Measurements from ENCODE around the gene INS.
"Not testable (repeated sequence)": the region's sequence is repeated elsewhere in the genome, so short reads cannot be mapped to it uniquely, and the experiment has no call there.

INS gene

DNA sequence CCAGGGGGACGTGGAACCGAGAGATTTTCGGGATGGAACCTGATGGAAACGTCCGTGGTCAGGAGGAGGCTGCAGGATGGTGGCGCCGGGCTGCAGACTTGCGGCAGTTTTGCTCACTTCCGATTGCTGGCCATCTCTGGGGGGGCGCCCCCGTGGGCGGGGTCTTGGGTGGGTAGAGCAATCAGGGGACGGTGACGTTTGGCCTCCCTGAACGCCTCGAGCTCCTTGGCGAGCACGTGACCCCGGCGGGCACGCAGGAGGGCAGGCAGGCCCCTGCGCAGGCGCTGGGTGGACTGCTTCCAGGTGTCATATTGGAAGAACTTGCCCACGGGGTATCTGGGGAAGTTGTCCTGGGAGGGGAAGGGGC is 28.2 kb downstream of the INS start:
- DNase-seq (ENCODE audit: low read depth in 2 of 2) = no peak

DNA sequence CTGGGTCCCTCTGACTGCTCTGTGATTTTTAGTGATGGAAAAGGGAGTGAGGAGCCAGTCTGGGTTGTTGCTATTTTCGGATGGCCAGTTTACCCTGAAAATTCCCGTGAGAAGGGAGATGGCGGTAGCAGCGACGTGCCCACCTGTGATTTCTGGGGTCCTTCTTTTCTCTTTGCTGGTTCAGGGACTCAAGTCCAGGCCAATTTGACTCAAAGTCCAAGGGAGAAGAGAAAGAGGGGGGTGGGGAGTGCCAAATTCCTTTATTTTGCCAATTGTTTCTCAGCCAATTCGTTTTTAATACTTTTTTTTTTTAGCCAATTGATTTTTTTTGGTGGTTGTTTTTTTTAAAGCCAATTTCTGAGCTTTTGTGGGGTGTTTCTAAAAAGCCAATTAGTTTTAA is 28.8 kb downstream of the INS start:
- no peak for DNase-seq (ENCODE audit: low read depth in 2 of 2)

DNA sequence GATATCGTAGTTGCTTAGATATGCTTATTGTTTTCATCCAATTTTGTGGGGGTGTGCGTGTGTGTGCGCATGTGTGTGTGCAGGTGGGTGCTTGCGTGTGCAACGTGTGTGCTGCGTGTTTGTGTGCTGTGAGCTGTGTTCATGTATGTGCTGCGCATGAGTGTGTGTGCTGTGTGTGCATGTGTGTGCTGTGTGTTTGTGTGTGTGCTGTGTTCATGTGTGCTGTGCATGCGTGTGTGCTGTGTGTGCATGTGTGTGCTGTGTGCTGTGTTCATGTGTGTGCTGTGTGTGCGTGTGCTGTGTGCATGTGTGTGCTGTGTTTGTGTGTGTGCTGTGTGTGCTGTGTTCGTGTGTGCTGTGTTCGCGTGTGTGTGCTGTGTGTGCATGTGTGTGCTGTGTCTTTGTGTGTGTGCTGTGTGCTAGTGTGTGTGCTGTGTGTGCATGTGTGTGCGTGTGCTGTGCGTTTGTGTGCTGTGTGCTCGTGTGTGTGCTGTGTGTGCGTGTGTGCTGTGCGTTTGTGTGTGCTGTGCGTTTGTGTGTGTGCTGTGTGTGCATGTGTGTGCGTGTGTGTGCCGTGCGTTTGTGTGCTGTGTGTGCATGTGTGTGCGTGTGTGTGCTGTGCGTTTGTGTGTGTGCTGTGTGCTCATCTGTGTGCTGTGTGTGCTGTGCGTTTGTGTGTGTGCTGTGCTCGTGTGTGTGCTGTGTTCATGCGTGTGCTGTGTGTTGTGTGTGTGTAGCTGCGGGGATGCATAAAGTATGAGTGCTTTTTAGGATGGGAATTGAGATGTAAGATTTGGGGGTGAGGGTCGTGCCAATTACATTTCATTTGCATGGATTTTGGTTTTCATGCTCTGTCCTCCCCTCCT is 29.4 kb downstream of the INS start:
- no peak for DNase-seq (ENCODE audit: low read depth in 2 of 2)

DNA sequence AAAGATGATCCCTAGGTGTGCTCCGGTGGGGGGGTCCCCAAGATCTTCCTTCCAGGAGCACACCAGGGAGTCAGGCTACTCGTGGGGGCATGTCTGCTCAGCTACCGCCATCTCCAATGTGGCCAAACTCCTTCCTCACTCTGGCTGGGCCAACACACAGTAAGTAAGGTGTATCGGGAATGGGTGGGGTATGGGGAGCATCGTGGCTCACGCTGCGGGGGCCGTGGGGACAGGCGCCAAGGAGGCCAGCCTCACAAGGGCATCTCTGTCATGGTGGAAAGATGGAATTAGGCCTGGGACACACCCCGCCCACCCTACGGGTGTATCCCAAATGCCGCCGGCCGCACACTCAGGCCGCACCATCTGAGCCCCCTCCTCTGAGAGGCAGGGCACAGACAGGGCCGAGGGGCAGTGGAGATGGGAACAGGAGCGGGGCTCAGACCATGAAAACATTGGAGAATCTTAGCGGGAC is 30.1 kb downstream of the INS start:
- DNase-seq (ENCODE audit: low read depth in 2 of 2) = no peak

DNA sequence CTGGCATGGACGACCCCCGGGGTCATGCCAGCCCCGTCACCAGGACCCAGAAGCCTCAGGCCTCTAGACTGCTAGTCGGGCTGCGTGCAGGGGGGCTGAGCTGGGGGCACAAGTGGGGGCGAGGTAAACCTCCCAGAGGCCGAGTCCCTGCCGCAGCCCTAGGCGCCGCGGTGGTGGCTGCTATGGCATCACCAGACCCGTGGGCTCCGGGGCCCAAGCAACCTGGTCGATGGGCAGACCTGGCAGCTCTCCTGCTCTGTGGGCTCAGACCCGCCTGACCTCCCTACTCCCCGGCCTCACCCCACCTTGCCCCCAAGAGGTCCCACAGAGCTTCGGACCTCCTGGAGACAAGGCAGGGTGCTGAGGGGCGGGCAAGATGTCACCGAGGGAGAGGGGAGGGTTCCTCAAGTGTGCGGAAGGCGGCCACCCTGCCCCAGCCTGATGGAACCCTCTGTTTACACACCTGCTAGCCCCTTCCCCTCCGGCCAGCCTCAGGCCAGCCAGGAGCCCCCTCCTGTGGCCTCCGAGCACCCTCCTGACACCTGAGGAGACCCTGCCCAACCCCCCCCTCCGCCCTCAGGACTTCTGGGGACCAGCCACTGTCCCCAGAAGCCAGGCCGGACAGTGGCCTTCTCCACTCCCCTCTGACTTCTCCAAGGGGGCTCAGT is 31.2 kb downstream of the INS start:
- DNase-seq (ENCODE audit: low read depth in 2 of 2) = no peak

DNA sequence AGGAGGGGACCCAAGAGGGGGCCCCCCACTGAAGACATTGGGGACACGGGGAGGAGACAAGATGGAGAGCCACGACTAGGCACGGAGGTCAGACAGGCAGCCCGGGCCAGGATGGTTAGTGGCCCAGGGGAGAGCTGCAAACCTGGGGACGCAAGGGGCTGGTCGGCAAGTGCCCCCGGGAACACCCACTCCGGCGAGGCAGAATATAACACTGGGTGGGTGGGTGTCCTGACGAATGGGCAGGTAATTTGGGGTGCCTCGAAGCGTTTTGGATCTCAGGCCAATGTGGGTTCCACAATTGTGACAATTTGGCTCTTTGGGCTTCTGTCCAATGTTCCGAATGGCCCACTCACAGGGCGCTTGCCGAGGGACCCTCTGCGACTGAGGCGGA is 31.7 kb downstream of the INS start:
- DNase-seq (ENCODE audit: low read depth in 2 of 2) = no peak

DNA sequence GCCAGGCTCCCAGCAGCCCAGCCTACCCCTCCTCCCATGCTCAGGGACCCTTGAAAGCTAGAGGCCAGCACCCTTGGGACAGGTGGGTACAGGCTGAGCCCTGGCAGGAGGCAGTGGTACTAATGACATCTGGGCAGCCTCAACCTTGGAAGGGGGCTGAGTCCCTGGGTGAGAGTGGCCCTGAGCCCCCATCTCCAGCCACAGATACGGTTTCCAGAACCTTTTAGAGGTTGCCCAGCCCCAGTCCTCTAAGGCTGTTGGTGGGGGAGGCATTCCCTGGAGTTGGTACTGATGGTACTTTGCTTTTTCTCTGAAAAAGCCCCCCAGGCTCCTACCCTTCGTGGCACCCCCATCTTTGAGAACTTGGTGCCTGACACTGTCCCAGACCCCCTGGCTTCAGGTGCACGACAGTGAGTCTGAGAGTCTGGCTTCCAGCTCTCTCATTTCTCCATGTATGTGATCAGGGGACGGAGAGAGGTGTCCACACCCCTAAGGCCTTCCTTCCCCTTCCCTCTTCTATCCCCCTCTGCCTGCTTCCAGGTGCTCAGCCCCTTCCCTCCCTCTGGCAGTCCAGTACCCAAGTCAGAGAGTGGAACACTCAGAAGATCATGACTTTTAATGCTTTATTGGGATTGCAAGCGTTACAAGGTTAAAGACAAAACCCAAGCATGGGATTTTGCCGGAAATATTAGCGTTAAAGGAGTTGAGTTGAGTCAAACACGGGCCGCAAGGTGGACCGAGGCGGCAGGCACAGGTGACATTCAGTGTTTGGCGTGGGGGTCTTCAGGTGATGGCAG is 32.3 kb downstream of the INS start:
- DNase-seq (ENCODE audit: low read depth in 2 of 2) = no peak

DNA sequence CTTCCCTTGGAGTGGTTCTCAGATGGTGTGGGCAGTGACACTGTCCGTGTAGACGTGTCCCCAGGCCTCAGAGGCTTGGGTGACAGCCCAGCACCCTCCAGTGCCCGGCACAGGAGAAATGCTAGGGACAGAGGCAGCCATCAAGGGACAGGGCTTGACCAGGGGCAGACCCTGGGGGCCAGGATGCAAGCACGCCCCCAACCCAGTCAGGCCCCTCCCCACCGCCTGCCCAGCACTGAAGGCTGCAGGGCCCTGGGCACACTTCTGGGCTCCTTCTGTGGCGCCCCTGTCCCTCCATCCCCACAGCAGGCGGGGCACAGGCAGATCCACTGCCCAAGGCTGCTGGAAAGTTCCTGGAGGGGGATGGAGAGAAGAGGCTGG is 32.9 kb downstream of the INS start:
- no peak for DNase-seq (ENCODE audit: low read depth in 2 of 2)

DNA sequence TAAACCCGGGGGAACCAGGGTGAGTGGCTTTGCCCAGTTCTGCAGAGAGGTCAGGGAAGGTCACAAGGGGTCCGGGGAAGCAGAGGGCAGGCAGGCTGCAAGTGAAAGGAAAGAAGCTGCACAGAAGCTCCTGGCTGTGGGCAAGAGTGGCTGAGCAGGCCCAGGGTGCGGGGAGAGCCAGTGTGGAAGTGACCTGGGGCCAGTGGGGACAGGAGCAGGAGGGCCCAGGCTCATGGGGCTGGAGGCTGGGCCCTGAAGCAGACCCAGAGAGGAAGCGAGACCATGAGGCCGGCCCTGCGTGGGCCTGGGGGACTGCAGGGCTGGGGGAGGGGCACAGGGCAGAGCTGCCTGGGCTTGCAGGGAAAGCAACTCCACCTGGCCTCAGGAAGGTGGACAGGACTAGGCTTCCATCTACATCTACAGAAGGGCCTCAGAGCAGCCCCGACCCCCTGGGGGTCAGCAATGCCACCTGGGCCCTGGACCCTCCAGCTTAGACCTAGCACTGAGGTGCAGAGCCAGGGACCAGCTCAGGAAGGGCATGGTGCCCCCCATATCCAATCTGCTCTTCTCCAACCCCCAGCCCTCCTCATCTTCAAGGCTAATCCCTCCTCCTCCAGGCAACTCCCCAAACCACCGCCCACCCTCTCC is 33.4 kb downstream of the INS start:
- no peak for DNase-seq (ENCODE audit: low read depth in 2 of 2)

DNA sequence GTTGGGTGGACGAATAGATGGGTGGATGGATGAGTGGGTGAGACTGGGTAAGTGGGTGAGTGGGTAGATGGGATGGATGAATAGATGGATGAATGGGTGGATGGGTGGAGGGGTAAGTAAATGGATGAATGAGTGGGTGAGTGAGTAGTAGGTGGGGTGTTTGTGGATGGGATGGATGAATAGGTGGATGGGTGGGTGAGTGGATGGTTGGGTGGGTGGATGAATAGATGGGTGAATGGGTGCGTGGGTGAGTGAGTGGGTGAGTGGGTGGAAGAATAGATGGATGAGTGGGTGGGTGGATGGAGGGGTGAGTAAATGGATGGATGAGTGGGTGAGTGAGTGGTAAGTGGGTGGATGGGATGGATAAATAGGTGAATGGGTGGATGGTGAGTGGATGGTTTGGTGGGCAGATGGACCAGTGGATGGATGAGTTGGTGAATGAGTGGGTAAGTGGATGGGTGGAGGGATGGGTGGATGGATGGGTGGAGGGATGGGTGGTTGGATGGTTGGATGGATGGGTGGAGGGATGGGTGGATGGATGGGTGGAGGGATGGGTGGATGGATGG is 34.4 kb downstream of the INS start:
- DNase-seq (ENCODE audit: low read depth in 2 of 2) = no peak

DNA sequence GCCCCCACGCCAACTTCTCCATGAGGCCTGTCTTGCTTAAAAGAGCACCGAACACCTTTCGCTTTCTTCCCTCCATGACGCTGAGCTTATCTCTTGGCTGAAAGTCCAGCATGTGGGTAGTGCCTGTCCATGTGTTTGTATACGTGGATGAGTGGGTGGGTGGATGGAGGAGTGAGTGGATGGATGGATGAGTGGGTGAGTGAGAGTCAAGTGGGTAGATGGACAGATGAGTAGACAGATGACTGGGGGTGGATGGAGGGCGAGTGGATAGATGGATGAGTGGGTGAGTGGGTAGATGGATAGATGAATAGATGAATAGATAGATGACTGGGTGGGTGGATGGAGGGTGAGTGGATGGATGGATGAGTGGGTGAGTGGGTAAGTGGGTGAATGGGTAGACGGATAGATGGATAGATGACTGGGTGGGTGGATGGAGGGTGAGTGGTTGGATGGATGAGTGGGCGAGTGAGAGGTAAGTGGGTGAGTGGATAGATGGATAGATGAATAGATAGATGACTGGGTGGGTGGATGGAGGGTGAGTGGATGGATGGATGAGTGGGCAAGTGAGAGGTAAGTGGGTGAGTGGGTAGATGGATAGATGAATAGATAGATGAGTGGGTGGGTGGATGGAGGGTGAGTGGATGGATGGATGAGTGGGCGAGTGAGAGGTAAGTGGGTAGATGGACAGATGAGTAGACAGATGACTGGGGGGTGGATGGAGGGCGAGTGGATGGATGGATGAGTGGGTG is 36.1 kb downstream of the INS start:
- not testable (repeated sequence) for DNase-seq (ENCODE audit: low read depth in 2 of 2)

DNA sequence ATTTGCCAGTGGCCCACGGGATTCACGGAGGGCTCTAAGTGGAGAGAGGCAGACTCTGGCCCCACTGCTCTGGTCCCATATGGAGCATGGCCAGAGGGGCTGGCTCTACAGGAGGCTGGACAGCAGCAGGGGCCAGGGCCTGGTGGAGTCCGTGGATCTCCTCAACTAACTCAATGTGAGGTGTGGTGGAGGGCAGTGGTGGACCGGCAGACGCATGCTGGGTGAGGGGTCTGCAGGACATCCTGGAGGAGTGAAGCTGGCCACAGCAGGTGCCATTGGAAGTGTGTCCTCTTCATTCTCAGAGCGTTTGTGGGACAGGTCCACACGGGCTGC is 37.4 kb downstream of the INS start:
- DNase-seq (ENCODE audit: low read depth in 2 of 2) = no peak

DNA sequence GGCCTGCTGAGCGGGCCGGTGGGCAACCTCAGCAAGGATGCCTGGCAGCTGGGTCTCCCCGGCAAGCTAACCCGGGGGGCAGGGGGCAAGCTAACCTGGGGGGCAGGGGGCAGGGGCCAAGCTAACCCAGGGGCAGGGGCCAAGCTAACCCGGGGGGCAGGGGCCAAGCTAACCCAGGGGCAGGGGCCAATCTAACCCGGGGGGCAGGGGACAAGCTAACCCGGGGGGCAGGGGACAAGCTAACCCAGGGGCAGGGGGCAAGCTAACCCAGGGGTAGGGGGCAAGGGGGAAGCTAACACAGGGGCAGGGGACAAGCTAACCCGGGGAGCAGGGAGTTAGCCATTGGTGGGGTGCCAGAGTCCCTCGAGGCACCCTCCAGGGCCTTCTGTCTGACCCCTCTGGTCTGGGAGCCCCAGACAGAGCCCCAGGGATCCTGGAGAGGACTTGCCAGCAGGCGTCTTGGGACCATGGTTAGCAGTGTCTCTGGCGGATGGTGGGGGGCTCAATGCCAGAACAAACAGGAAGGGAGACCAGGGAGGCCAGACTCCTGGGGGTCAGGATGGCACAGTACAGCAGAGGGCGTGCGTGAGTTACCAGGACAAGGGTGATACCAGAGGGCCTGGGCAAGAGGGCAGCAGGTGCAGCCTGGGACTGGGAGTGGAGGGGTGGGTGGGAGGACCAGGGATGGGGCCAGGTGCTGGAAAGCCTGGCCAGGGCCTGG is 37.9 kb downstream of the INS start:
- DNase-seq (ENCODE audit: low read depth in 2 of 2) = no peak

DNA sequence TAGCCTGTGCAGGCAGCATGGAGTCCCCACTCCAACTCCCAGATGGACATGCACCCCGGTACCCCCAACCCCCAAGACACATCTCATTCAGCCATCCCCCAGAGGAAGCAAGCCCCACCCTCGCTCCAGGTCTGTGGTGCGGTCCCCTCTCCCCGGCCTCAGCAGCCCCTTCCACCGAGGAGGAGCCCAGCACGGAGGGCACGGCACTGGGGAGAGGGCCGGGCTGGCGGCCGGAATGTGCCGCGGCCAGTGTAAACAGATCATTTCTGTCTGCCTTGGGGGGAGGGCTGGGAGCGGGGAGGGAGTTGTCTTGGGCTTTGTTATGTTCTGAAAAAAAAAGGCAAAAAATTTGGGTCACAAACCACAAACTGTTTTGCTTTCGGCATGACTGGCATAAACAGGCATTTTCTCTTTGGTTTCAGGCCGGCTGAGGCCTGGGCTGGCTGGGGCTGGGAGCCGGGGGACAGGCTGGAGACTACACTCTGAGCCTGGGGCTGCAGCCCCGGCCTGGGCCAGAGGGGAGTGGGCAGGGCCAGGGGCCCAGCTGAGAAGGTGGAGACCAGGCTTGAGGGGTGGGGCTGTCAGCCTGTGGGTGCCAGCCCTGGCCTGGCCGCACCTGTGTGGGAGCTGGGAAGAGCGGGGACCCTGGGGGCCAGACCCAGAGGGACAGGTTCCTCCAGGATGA is 38.6 kb downstream of the INS start:
- no peak for DNase-seq (ENCODE audit: low read depth in 2 of 2)

DNA sequence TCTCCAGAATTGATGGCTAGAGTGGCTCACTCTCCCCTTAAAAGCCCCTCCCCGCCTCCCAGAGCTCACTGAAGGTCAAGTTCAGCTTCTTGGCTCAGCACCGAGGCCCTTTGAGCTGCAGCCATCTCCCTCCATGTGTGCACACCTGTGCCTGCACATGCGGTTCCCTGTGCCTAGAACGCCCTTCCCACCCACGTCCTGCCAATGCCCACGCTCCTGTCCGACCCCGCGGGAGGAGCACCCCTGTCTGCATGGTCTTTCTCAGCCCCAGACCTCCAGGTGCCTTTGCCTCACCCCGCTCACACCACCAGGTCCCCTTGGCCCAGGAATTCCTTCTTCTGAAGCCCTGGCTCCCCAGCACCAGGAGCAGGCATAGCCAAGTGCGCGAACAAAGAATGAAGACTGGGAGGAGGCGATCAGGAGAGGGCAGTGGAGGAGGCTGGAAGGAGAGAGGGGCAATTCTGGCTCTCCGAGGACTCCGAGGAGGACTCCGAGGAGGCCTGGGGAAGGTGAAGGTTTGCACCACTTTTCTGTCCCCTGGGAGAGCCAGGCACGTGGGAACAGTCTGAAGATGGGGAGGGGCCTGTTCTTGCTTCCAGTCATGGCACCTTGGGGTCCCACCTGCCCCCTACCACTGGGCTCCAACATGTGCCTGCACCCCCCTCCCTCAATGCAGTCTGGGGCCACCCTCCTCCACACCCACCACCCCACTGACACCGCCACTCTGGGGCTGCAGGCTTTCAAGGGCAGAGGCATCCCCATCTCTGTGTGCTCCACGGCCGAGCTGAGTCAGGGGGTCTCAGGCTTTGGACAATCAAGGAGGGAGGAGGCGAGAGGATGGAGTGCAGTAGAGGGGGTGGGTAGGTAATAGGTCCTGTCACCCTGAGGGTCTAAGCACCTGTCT is 39.5 kb downstream of the INS start:
- DNase-seq (ENCODE audit: low read depth in 2 of 2) = no peak

DNA sequence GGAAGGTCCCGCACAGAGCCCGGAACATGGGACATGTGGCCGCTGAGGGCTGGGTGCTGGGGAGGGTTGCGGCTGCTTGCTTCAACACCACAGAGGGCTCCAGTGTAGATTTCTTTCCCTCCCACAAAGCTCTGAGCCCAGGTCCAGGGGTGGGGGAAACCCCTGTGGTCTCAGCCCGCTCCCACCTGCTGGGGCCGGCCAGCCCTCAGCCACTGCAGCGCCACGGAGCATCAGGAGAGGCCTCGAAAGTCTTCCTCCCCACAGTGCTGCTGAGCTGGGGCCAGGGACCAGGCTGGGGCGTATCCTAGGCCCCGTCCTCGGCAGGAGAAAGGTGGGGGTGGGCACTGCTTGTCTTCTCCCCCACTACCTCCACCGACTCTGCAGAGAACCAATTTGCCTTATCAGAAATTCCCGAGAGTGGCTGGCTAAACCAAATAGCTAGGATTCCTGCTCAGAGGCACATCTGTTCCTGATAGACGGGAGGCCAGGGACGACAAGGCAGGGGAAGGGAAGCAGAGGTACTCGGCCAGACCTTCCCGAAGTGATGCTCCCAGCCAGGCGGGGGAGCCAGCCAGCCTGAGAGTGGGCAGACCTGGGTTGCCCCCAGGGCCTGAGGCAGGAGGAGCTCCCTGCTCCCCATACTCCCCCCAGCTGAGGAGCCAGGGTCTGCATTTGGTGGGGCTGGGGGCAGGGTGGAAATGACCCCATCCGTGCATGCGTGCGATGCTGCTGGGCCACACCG is 40.5 kb downstream of the INS start:
- DNase-seq (ENCODE audit: low read depth in 2 of 2) = no peak

DNA sequence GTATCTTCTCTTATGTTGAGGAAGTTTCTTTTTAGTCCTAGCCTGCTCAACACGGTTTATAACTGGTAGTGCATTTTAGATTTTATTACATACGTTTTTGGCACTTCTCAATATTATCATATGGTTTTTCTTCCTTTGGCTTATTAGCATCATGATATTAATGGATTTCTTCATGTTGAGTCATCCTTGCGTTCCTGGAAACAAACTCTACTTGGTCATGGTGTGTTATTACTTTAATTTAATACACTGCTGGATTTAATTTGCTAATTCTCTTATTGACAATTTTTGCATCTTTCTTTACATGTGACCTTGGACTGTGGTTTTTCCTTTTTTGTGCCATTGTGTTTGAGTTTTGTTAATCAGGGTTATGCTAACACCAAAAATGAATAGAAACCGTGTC is 42.3 kb downstream of the INS start:
- no peak for DNase-seq (ENCODE audit: low read depth in 2 of 2)

DNA sequence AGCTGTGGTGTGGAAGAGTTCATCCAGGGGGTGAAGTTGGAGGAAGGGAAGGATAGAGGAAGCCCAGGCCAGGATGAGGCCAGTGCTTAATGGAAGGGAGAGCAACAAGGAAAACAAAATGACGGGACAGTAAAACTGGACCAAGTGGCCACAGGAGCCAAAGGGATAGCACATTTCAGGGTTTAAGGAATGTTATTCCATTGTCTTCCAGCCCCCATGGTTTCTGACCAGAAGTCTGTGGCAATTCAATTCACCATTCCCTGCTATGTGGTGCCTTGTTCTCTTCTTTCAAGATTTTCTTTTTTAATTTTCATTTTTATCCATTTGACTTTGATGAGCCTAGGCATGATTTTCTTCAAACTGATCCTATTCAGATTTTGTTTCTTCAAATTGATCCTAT is 44.3 kb downstream of the INS start:
- no peak for DNase-seq (ENCODE audit: low read depth in 2 of 2)
